Measurements from ENCODE around the gene TCF23. TPM values are rescaled to one million over a fixed set of nuclear protein-coding genes. Genes with fewer than 3 reads are reported as not detected.

The TCF23 gene
- total RNA-seq, 1 experiment from 2014 or later, result 0.03 TPM

DNA sequence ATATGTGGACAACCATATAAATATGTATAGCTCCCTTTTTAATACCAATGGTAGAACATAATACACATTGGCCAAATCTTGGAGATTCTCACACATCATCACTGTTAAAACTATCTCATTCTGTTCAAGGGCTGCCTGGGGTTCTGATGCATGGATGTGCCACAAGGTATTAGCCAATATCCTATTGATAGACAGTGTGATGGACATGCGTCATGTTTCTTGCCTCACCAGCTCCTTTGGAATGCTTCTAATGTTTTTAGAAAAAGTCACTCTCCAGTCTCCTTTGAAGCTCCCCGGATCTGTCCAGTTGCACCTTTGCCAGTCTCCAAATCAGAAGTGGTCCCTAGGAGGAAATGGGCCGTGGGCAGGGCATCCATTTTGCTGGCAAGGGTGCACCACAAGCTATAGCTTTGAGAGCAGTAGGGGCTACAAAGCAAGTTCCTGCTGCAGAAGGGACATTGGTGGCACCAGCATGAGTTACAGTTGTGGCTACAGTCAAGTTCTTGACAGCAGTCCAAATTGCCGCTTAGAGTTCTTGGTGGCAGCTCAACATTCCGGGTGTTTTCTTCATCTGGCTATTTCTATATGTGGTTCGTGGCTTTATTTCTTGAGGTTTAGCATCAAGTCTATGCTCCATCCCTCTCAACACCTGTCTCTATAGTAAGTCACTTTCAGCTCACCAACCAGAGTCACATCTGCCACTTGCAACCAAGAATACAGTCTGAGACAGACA lies 38.0 kb downstream of the TCF23 start:
- Histone ChIP-seq H3K27ac (ENCODE audit: low read length) (no peak overlapping the region), H3K27me3 (ENCODE audit: control insufficient read depth, insufficient read depth, low read length) (no peaks in the 10 kb centered on the region), H3K36me3 (ENCODE audit: control insufficient read depth, insufficient read depth, low read length) (no peaks in the 10 kb centered on the region), H3K4me3 (ENCODE audit: low read depth in 2 of 2, low read length in 2 of 2) (no peak overlapping the region), H3K4me1 (ENCODE audit: control insufficient read depth, insufficient read depth, low read length) (no peaks in the 10 kb centered on the region), H3K9me3 (ENCODE audit: control insufficient read depth, insufficient read depth, low read depth, low read length) (no peaks in the 10 kb centered on the region)
- ChIA-PET POLR2A (no interaction called here), CTCF (no interaction called here)
- ATAC-seq, result no peak
- intact Hi-C loops (cut with micrococcal nuclease; ENCODE audit: unreplicated experiment) (no loop called here), in situ Hi-C loops (cut with HindIII; ENCODE audit: low pct_unique_long_range_greater_than_20kb, low sequenced_read_pairs) (no loop called here)
- no peak for TF ChIP-seq POLR2AphosphoS5 (IDR thresholded peaks at IDR 0.05; ENCODE audit: low read depth, low read length)
- TF ChIP-seq TCF7L2 (IDR thresholded peaks at IDR 0.05; ENCODE audit: low read depth, low read length), result no peak
- TF ChIP-seq, protein P1, sequence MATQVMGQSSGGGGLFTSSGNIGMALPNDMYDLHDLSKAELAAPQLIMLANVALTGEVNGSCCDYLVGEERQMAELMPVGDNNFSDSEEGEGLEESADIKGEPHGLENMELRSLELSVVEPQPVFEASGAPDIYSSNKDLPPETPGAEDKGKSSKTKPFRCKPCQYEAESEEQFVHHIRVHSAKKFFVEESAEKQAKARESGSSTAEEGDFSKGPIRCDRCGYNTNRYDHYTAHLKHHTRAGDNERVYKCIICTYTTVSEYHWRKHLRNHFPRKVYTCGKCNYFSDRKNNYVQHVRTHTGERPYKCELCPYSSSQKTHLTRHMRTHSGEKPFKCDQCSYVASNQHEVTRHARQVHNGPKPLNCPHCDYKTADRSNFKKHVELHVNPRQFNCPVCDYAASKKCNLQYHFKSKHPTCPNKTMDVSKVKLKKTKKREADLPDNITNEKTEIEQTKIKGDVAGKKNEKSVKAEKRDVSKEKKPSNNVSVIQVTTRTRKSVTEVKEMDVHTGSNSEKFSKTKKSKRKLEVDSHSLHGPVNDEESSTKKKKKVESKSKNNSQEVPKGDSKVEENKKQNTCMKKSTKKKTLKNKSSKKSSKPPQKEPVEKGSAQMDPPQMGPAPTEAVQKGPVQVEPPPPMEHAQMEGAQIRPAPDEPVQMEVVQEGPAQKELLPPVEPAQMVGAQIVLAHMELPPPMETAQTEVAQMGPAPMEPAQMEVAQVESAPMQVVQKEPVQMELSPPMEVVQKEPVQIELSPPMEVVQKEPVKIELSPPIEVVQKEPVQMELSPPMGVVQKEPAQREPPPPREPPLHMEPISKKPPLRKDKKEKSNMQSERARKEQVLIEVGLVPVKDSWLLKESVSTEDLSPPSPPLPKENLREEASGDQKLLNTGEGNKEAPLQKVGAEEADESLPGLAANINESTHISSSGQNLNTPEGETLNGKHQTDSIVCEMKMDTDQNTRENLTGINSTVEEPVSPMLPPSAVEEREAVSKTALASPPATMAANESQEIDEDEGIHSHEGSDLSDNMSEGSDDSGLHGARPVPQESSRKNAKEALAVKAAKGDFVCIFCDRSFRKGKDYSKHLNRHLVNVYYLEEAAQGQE (IDR thresholded peaks at IDR 0.05; ENCODE audit: insufficient read depth in 1 of 2, low read depth in 2 of 2, low read length in 1 of 2), result no peak
- no peak for TF ChIP-seq SIN3A (IDR thresholded peaks at IDR 0.05; ENCODE audit: borderline replicate concordance, insufficient read depth, low read depth, low read length)
- TF ChIP-seq, protein P2, sequence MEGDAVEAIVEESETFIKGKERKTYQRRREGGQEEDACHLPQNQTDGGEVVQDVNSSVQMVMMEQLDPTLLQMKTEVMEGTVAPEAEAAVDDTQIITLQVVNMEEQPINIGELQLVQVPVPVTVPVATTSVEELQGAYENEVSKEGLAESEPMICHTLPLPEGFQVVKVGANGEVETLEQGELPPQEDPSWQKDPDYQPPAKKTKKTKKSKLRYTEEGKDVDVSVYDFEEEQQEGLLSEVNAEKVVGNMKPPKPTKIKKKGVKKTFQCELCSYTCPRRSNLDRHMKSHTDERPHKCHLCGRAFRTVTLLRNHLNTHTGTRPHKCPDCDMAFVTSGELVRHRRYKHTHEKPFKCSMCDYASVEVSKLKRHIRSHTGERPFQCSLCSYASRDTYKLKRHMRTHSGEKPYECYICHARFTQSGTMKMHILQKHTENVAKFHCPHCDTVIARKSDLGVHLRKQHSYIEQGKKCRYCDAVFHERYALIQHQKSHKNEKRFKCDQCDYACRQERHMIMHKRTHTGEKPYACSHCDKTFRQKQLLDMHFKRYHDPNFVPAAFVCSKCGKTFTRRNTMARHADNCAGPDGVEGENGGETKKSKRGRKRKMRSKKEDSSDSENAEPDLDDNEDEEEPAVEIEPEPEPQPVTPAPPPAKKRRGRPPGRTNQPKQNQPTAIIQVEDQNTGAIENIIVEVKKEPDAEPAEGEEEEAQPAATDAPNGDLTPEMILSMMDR (IDR thresholded peaks at IDR 0.05), result no peak
- DNase-seq (ENCODE audit: low read depth, low spot score), result no peak
- BruUV-seq (replicated peaks), result no TSS peak

DNA sequence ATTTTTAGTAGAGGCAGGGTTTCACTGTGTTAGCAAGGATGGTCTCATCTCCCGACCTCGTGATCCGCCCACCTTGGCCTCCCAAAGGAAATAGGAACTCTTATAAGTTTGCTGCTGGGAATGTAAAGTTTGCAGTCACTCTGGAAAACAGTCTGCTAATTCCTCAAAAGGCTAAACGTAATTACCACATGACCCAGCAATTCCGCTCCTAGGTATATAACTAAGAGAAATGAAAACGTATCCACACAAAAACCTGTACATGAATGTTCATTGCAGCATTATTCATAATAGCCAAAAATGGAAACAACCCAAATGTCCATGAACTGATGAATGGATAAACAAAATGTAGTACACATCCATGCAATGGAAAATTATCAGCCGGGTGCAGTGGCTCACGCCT lies 41.2 kb downstream of the TCF23 start:
- DNase-seq (ENCODE audit: low read depth, low spot score) (no peak), ATAC-seq (no peak)
- no peaks in the 10 kb centered on the region for H3K27me3 ChIP-seq (ENCODE audit: control insufficient read depth, insufficient read depth, low read length)
- ChIA-PET CTCF (interaction anchor here (0.6 kb wide), 1 partner anchor 103 kb away, joined by 4 read pairs; no protein-coding TSS in a partner anchor), POLR2A (no interaction called here)
- H3K4me3 ChIP-seq (ENCODE audit: low read depth in 2 of 2, low read length in 2 of 2), result no peak overlapping the region
- no peaks in the 10 kb centered on the region for H3K9me3 ChIP-seq (ENCODE audit: control insufficient read depth, insufficient read depth, low read depth, low read length)
- in situ Hi-C loops (cut with HindIII; ENCODE audit: low pct_unique_long_range_greater_than_20kb, low sequenced_read_pairs), result no loop called here
- TF ChIP-seq POLR2AphosphoS5 (IDR thresholded peaks at IDR 0.05; ENCODE audit: low read depth, low read length) (no peak), TCF7L2 (IDR thresholded peaks at IDR 0.05; ENCODE audit: low read depth, low read length) (no peak), SIN3A (IDR thresholded peaks at IDR 0.05; ENCODE audit: borderline replicate concordance, insufficient read depth, low read depth, low read length) (no peak)
- TF ChIP-seq, protein P2 (IDR thresholded peaks at IDR 0.05), result no peak
- TF ChIP-seq, protein P1 (IDR thresholded peaks at IDR 0.05; ENCODE audit: insufficient read depth in 1 of 2, low read depth in 2 of 2, low read length in 1 of 2), result no peak
- no peaks in the 10 kb centered on the region for H3K4me1 ChIP-seq (ENCODE audit: control insufficient read depth, insufficient read depth, low read length)
- BruUV-seq (replicated peaks), result no TSS peak
- H3K36me3 ChIP-seq (ENCODE audit: control insufficient read depth, insufficient read depth, low read length), result no peaks in the 10 kb centered on the region
- no peak overlapping the region for H3K27ac ChIP-seq (ENCODE audit: low read length)
- intact Hi-C loops (cut with micrococcal nuclease; ENCODE audit: unreplicated experiment), result no loop called here
